Measurements from ENCODE around the gene KATNAL1. TPM values are rescaled to one million over a fixed set of nuclear protein-coding genes. Genes with fewer than 3 reads are reported as not detected.

Gene KATNAL1
- total RNA-seq, 1 experiment from 2014 or later, result 14.2 TPM

GRCh38 chr13:30192320-30193093, 114.8 kb downstream of the KATNAL1 start:
- no peak for TF ChIP-seq TP53 (CRISPR knock-in tag; IDR thresholded peaks at IDR 0.05)
- TF ChIP-seq ZNF263 (CRISPR knock-in tag; IDR thresholded peaks at IDR 0.05; ENCODE audit: low read depth), result no peak
- TF ChIP-seq ZBTB21 (CRISPR knock-in tag; IDR thresholded peaks at IDR 0.05; ENCODE audit: borderline replicate concordance), result no peak
- TF ChIP-seq HMGA2 (CRISPR knock-in tag; IDR thresholded peaks at IDR 0.05), result no peak
- TF ChIP-seq MXD4 (CRISPR knock-in tag; IDR thresholded peaks at IDR 0.05; ENCODE audit: borderline replicate concordance), result no peak
- no peak for TF ChIP-seq TEAD1 (CRISPR knock-in tag; IDR thresholded peaks at IDR 0.05)
- no peak for TF ChIP-seq CREB1 (CRISPR knock-in tag; IDR thresholded peaks at IDR 0.05)
- TF ChIP-seq ZNF281 (CRISPR knock-in tag; IDR thresholded peaks at IDR 0.05), result no peak
- no peak for TF ChIP-seq ZNF423 (CRISPR knock-in tag; IDR thresholded peaks at IDR 0.05)
- TF ChIP-seq FOXJ3 (CRISPR knock-in tag; IDR thresholded peaks at IDR 0.05; ENCODE audit: borderline replicate concordance), result no peak
- no peak for TF ChIP-seq E2F5 (CRISPR knock-in tag; IDR thresholded peaks at IDR 0.05)
- TF ChIP-seq GTF2I (CRISPR knock-in tag; conservative IDR thresholded peaks at IDR 0.05), result no peak
- TF ChIP-seq, protein P1, sequence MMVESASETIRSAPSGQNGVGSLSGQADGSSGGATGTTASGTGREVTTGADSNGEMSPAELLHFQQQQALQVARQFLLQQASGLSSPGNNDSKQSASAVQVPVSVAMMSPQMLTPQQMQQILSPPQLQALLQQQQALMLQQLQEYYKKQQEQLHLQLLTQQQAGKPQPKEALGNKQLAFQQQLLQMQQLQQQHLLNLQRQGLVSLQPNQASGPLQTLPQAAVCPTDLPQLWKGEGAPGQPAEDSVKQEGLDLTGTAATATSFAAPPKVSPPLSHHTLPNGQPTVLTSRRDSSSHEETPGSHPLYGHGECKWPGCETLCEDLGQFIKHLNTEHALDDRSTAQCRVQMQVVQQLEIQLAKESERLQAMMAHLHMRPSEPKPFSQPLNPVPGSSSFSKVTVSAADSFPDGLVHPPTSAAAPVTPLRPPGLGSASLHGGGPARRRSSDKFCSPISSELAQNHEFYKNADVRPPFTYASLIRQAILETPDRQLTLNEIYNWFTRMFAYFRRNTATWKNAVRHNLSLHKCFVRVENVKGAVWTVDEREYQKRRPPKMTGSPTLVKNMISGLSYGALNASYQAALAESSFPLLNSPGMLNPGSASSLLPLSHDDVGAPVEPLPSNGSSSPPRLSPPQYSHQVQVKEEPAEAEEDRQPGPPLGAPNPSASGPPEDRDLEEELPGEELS (CRISPR knock-in tag; IDR thresholded peaks at IDR 0.05), result no peak
- no peak for TF ChIP-seq ZNF121 (CRISPR knock-in tag; IDR thresholded peaks at IDR 0.05)
- TF ChIP-seq ZNF232 (CRISPR knock-in tag; IDR thresholded peaks at IDR 0.05), result no peak
- TF ChIP-seq SOX15 (CRISPR knock-in tag; IDR thresholded peaks at IDR 0.05), result no peak
- no peak for TF ChIP-seq ATF6 (CRISPR knock-in tag; IDR thresholded peaks at IDR 0.05)
- no peak for TF ChIP-seq RELA (CRISPR knock-in tag; IDR thresholded peaks at IDR 0.05; ENCODE audit: borderline replicate concordance)
- TF ChIP-seq JUN (CRISPR knock-in tag; IDR thresholded peaks at IDR 0.05), result no peak
- Mint-ChIP-seq H3K27me3 (ENCODE audit: low read depth) (no peaks in the 10 kb centered on the region; the same call in 1 of the 2 replicates), H3K27ac (no peak overlapping the region), H3K9me3 (no peaks in the 10 kb centered on the region), H3K4me3 (no peak overlapping the region), H3K36me3 (no peaks in the 10 kb centered on the region), H3K4me1 (peaks cover 30% of the 10 kb centered on the region)
- no peak for ATAC-seq
- DNase-seq (ENCODE audit: low spot score), result no peak
- CTCF ChIA-PET, result no interaction called here
- POLR2A ChIA-PET, result no interaction called here

All from WTC11 (cell line).